HEK293T (cell line): Measurements from ENCODE around the gene RAB25.

Experiments used
- CTCF ChIA-PET: fragments of 350-600 bp; formaldehyde crosslinking; extraction: SDS; loops from one replicate; lab custom pipeline; 2021; ENCODE audit warnings: antibody characterized with exemption, inconsistent platforms; lab: Yijun Ruan, JAX
- POLR2A ChIA-PET: fragments of 350-600 bp; formaldehyde crosslinking; extraction: SDS; loops from one replicate; lab custom pipeline; 2020; ENCODE audit warnings: antibody characterized with exemption, inconsistent platforms; lab: Yijun Ruan, JAX
- DNase-seq: peaks from one replicate; pipeline ENCODE4 v3.0.0; 2012; ENCODE audit warnings: mixed read lengths; ENCODE audit errors: extremely low spot score
- ARNT ChIP-seq: fragments of 450-650 bp; IDR thresholded peaks from 2 replicates; pipeline ENCODE4 v1.6.1; 2017; ENCODE audit warnings: mild to moderate bottlenecking
- BHLHE40 ChIP-seq: fragments of 450-650 bp; IDR thresholded peaks from 2 replicates; pipeline ENCODE4 v1.6.1; 2016; ENCODE audit warnings: mild to moderate bottlenecking, moderate library complexity, borderline replicate concordance
- CTBP1 ChIP-seq: fragments of 450-650 bp; IDR thresholded peaks from 2 replicates; pipeline ENCODE4 v1.6.1; 2016; ENCODE audit warnings: borderline replicate concordance
- ELF4 ChIP-seq: fragments of 450-650 bp; IDR thresholded peaks from 2 replicates; pipeline ENCODE4 v1.6.1; 2017; ENCODE audit warnings: antibody characterized with exemption
- FOXA1 ChIP-seq: fragments of 450-650 bp; IDR thresholded peaks from 2 replicates; pipeline ENCODE4 v1.6.1; 2016; ENCODE audit warnings: mild to moderate bottlenecking
- FOXK2 ChIP-seq: fragments of 450-650 bp; IDR thresholded peaks from 2 replicates; pipeline ENCODE4 v1.6.1; 2016; ENCODE audit warnings: mild to moderate bottlenecking
- FOXM1 ChIP-seq: fragments of 450-650 bp; IDR thresholded peaks from 2 replicates; pipeline ENCODE4 v1.6.1; 2017; ENCODE audit warnings: mild to moderate bottlenecking, borderline replicate concordance
- HDGF ChIP-seq: fragments of 450-650 bp; IDR thresholded peaks from 2 replicates; pipeline ENCODE4 v1.6.1; 2017; ENCODE audit warnings: antibody characterized with exemption, borderline replicate concordance
- L3MBTL2 ChIP-seq: fragments of 450-650 bp; conservative IDR thresholded peaks from 2 replicates; pipeline ENCODE4 v1.6.1; 2016; ENCODE audit warnings: mild to moderate bottlenecking
- LEF1 ChIP-seq: fragments of 450-650 bp; IDR thresholded peaks from 2 replicates; pipeline ENCODE4 v1.6.1; 2017; ENCODE audit warnings: mild to moderate bottlenecking, borderline replicate concordance
- NFRKB ChIP-seq: fragments of 450-650 bp; IDR thresholded peaks from 2 replicates; pipeline ENCODE4 v1.6.1; 2016; ENCODE audit warnings: mild to moderate bottlenecking, moderate library complexity
- SP1 ChIP-seq: fragments of 450-650 bp; IDR thresholded peaks from 2 replicates; pipeline ENCODE4 v1.6.1; 2017
- SUZ12 ChIP-seq: fragments of 450-650 bp; IDR thresholded peaks from 2 replicates; pipeline ENCODE4 v1.6.1; 2016; ENCODE audit warnings: mild to moderate bottlenecking
- TARDBP ChIP-seq: fragments of 450-650 bp; IDR thresholded peaks from 2 replicates; pipeline ENCODE4 v1.6.1; 2016
- ZNF384 ChIP-seq: fragments of 450-650 bp; IDR thresholded peaks from 2 replicates; pipeline ENCODE4 v1.6.1; 2016
- TF ChIP-seq, protein P1 (sequence below): fragments of 450-650 bp; IDR thresholded peaks from 2 replicates; pipeline ENCODE4 v1.6.1; 2016

RAB25 gene

DNA sequence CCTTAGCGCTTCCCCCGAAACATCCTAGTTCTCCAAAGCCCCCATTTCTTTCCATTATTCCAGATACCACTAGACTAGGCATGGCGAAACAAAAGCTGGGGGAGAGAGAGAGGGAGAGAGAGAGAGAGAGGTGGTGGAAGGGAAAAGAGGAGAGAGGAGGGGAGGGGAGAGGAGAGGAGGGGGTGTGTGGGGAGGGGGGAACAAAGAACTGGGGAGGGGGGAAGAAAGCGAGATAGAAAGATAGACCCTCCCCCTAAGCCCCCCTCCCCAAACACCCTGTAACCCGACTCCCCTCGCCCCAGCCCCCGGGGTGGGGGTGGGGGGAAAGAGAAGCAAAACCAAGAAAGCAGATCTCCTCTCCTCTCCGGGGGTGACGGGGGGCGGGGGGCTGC is 21.0 kb downstream of the RAB25 start:
- no peak for DNase-seq
- POLR2A ChIA-PET = interaction anchor here (1.0 to 3.6 kb wide), 5 partner anchors 16 to 131 kb away, joined by 3 to 15 read pairs (median 5); partner anchors contain the start of genes ARHGEF2, LAMTOR2, PMF1 and UBQLN4
- no peak for TF ChIP-seq ELF4
- no peak for TF ChIP-seq BHLHE40
- TF ChIP-seq, protein P1, sequence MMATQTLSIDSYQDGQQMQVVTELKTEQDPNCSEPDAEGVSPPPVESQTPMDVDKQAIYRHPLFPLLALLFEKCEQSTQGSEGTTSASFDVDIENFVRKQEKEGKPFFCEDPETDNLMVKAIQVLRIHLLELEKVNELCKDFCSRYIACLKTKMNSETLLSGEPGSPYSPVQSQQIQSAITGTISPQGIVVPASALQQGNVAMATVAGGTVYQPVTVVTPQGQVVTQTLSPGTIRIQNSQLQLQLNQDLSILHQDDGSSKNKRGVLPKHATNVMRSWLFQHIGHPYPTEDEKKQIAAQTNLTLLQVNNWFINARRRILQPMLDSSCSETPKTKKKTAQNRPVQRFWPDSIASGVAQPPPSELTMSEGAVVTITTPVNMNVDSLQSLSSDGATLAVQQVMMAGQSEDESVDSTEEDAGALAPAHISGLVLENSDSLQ = no peak
- CTCF ChIA-PET = no interaction called here

DNA sequence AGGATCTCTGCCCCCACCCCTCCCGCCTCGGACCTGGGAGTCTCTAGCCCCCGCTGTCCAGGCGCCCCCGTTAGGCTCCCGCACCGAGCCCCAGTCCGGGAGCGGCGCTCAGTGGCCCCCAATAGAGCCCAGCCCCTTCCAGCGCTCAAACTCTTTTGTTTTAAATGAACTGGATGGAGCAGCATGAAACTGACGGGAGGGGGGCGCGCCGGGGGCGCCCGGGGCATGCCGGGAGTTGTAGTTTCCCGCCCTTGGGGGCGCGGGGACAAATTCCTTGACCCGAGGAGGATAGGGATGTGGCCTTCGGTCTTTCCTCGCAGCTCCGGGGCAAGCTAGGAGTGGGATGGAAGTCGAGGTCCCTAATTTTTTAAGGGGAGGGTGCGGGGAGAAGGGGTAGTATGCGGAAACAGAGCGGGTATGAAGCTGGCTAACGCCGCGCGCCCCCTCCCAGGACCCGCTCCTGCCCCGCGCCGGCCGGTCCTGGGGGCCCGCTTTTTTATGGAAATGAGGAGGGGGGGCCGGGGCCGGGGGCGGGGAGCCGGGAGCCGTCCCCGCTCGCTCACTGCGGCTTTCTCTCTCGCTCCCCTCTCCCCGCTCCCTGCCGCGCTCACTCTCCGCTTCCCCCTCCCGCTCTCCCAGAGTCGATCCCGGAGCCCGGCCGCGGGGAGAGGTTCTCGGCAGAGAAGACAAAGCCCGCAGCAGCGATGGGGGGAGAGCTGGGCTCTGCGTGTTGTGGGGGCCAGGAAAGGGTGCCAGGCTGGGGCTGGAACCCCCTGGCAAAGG is 21.5 kb downstream of the RAB25 start, which contains the start of gene MEX3A:
Gene MEX3A, minus strand, starts transcription at position 157 of the 783 bp plus-strand sequence. CDS start 467 bp downstream, outside the sequence.
- ChIA-PET POLR2A (interaction anchor here (1.0 to 3.6 kb wide), 7 partner anchors 16 to 148 kb away, joined by 3 to 15 read pairs (median 4); partner anchors contain the start of genes ARHGEF2, LAMTOR2, PMF1 and UBQLN4), CTCF (interaction anchor here (0.6 to 1.3 kb wide), 2 partner anchors 44 to 57 kb away, joined by 3 to 4 read pairs; no protein-coding TSS in a partner anchor)
- no peak for TF ChIP-seq SP1
- no peak for TF ChIP-seq BHLHE40
- TF ChIP-seq TARDBP = no peak
- no peak for TF ChIP-seq ARNT
- TF ChIP-seq ZNF384 = no peak
- no peak for TF ChIP-seq FOXK2
- no peak for TF ChIP-seq L3MBTL2
- TF ChIP-seq LEF1 = no peak
- no peak for TF ChIP-seq HDGF
- TF ChIP-seq ELF4 = no peak
- TF ChIP-seq FOXA1 = no peak
- TF ChIP-seq, protein P1 = no peak
- TF ChIP-seq SUZ12 = no peak
- TF ChIP-seq FOXM1 = no peak
- DNase-seq = peak; percentile 88

DNA sequence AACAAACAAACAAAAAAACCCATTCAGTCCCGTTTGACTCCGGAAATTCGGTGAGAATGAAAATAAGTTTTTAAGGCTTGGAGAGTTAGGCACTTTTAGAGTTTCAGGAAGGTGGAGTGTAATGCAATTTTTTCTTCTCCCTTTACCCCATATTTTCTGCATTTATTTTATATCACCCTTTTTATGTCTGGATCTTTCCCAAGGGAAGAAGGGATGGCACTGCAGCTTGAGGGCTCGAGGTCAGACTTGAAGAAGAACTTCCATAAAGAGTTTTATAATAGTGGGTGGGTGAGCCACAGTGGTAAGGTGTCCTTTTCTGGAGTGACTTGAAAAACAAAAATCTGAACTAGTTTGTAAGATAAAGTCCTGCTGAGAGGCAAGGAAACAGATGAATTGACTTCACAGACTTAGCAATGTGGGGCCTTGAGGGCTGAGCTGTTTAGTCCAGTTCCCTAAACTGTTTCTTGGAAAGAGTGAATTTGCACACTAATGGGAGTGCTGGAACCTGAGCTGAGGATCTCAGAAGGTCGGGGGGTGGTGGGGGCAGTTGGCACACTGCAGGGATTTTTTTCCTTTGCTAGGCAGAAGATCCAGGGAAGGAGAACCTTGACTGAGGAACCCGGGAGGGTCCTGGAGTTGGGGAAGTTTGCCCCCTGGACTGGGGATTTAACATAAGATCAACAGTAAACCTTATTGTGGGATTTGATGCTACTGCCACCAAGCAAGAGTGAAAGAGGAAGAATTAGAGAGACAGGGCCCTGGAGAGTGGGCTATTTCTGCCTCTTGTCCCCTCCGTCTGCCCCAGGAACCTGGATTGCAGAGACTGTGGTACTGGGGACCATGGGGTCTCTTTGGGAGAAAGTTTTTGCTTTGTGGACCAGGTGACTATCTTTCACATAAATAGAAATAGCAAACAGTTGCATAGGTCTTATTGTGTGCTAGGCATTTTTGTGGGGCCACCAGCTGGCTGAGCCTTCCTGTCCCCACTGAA is 23.1 kb downstream of the RAB25 start:
- CTCF ChIA-PET = interaction anchor here (0.6 to 1.3 kb wide), 5 partner anchors 13 to 533 kb away, joined by 3 to 6 read pairs (median 4); no protein-coding TSS in a partner anchor
- no peak for DNase-seq
- no peak for TF ChIP-seq L3MBTL2
- TF ChIP-seq FOXM1 = no peak
- no peak for TF ChIP-seq BHLHE40
- TF ChIP-seq SUZ12 = no peak
- TF ChIP-seq HDGF = no peak
- no peak for TF ChIP-seq ZNF384
- TF ChIP-seq ELF4 = no peak
- TF ChIP-seq TARDBP = no peak
- TF ChIP-seq FOXK2 = no peak
- TF ChIP-seq NFRKB = no peak
- TF ChIP-seq ARNT = no peak
- TF ChIP-seq LEF1 = no peak
- no peak for TF ChIP-seq CTBP1
- no peak for TF ChIP-seq FOXA1
- TF ChIP-seq SP1 = no peak
- TF ChIP-seq, protein P1 = no peak
- POLR2A ChIA-PET = interaction anchor here (1.1 to 3.6 kb wide), 4 partner anchors 30 to 149 kb away, joined by 3 to 15 read pairs (median 8); partner anchors contain the start of genes LAMTOR2, PMF1 and UBQLN4

DNA sequence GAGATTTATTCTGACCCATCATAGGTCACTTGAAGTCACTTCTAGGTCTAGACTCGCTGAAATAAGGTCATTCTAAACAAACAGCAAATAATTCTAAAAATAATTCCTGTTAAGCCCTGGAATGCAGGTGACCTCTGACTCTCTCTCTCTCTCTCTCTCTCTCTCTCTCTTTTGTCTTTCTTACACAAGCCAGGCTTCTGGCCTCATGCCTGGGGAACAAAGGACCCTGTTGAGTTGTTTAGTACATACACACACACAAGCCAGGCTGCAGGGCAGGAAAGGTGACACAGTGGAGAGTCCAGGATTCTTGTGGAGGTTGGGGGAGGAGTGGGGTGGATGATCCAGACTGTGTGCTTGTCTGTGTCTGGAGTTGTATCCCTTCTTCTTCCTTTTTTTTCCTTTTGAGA is 25.3 kb downstream of the RAB25 start:
- DNase-seq = no peak
- TF ChIP-seq LEF1 = no peak
- no peak for TF ChIP-seq FOXA1
- no peak for TF ChIP-seq ZNF384
- no peak for TF ChIP-seq ARNT
- no peak for TF ChIP-seq CTBP1
- ChIA-PET POLR2A (no interaction called here), CTCF (no interaction called here)

DNA sequence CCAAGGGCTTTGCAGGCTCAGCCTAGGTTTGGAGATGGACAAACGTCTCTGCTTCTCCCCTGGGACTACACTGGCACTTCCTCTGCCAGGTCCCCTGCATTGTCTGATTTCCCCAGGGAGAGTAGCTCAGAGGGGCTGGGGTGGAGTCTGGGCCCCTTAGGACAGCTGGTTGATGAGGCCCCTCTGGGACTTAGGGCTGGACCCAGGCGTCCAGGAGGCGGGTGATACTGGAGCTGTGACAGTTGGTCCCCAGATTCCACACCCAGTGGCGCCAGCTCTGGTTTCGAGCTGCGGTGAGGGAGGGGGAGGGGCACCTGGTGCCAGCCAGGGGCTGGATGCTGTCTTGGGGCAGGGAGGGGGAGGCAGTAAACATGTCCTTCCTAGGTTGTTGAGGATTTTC is 28.7 kb downstream of the RAB25 start:
- ChIA-PET POLR2A (no interaction called here), CTCF (interaction anchor here (0.5 to 13.4 kb wide), 3 partner anchors 11 to 52 kb away, joined by 3 to 255 read pairs (median 4); no protein-coding TSS in a partner anchor)
- TF ChIP-seq SP1 (no peak), BHLHE40 (no peak), ZNF384 (no peak), HDGF (no peak), ELF4 (no peak), NFRKB (no peak), ARNT (no peak), L3MBTL2 (no peak), CTBP1 (no peak), LEF1 (no peak), FOXM1 (no peak), FOXA1 (no peak)
- TF ChIP-seq, protein P1 = no peak
- DNase-seq = no peak
